ENCODE data around the gene TMC1. TPM values are rescaled to one million over a fixed set of nuclear protein-coding genes. Genes with fewer than 3 reads are reported as not detected.

Gene TMC1
- total RNA-seq, 2 experiments from 2014 or later, result not detected

DNA sequence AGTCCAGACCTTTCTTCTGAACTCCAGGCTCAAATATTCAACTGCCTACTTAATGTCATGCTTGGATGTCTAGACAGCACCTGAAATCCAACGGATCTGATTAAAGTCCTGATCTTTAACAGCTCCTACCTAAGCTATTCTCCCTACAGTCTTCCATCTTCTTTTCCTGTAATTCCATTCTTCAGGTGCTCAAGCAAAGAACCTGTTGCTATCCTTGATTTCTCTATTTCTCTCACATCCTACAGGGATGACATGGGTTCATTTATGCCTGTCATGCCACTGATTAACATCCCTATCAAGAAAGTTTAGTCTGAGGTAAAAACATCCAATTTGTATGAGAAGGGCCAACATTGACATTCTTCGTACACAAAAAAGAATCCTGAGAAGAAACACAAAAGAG, 163.2 kb downstream of the TMC1 start:
- no peak overlapping the region for H3K4me3 ChIP-seq (ENCODE audit: low read length)
- H3K27me3 ChIP-seq (ENCODE audit: control insufficient read depth in 1 of 2, insufficient read depth in 2 of 2, low read length in 2 of 2), result no peaks in the 10 kb centered on the region
- CTCF ChIA-PET, result interaction anchor here (1.2 kb wide), 1 partner anchor 32 kb away, joined by 3 read pairs; no protein-coding TSS in a partner anchor
- DNase-seq, result no peak
- Mint-ChIP-seq H3K36me3 (ENCODE audit: low read depth) (no peaks in the 10 kb centered on the region), H3K27ac (no peak overlapping the region), H3K4me1 (ENCODE audit: low read depth) (no peaks in the 10 kb centered on the region), H3K27me3 (peaks cover 31% of the 10 kb centered on the region), H3K9me3 (peaks cover 2% of the 10 kb centered on the region), H3K4me3 (no peak overlapping the region)
- H3K36me3 ChIP-seq (ENCODE audit: insufficient read depth, low read length), result no peaks in the 10 kb centered on the region
- intact Hi-C loops (cut with DNase I, micrococcal nuclease), result no loop called here
- TF ChIP-seq, protein P1, sequence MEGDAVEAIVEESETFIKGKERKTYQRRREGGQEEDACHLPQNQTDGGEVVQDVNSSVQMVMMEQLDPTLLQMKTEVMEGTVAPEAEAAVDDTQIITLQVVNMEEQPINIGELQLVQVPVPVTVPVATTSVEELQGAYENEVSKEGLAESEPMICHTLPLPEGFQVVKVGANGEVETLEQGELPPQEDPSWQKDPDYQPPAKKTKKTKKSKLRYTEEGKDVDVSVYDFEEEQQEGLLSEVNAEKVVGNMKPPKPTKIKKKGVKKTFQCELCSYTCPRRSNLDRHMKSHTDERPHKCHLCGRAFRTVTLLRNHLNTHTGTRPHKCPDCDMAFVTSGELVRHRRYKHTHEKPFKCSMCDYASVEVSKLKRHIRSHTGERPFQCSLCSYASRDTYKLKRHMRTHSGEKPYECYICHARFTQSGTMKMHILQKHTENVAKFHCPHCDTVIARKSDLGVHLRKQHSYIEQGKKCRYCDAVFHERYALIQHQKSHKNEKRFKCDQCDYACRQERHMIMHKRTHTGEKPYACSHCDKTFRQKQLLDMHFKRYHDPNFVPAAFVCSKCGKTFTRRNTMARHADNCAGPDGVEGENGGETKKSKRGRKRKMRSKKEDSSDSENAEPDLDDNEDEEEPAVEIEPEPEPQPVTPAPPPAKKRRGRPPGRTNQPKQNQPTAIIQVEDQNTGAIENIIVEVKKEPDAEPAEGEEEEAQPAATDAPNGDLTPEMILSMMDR (IDR thresholded peaks at IDR 0.05), result no peak
- POLR2A ChIA-PET, result no interaction called here
- no peak for ATAC-seq (ENCODE audit: poor library complexity)
- H3K4me1 ChIP-seq (ENCODE audit: insufficient read depth, low read length), result no peaks in the 10 kb centered on the region
- H3K9me3 ChIP-seq (ENCODE audit: control insufficient read depth in 1 of 2, insufficient read depth in 1 of 2, low read length in 2 of 2), result no peaks in the 10 kb centered on the region
- H3K27ac ChIP-seq (ENCODE audit: low read depth in 1 of 2, low read length in 2 of 2), result no peak overlapping the region

GRCh38 chr9:72685911-72686310, 164.5 kb downstream of the TMC1 start:
- Histone ChIP-seq H3K4me3 (ENCODE audit: low read length) (no peak overlapping the region), H3K9me3 (ENCODE audit: control insufficient read depth in 1 of 2, insufficient read depth in 1 of 2, low read length in 2 of 2) (no peaks in the 10 kb centered on the region), H3K36me3 (ENCODE audit: insufficient read depth, low read length) (no peaks in the 10 kb centered on the region), H3K4me1 (ENCODE audit: insufficient read depth, low read length) (no peaks in the 10 kb centered on the region), H3K27ac (ENCODE audit: low read depth in 1 of 2, low read length in 2 of 2) (no peak overlapping the region), H3K27me3 (ENCODE audit: control insufficient read depth in 1 of 2, insufficient read depth in 2 of 2, low read length in 2 of 2) (no peaks in the 10 kb centered on the region)
- H3K36me3 Mint-ChIP-seq (ENCODE audit: low read depth), result no peaks in the 10 kb centered on the region
- DNase-seq (no peak), ATAC-seq (ENCODE audit: poor library complexity) (no peak)
- no peak overlapping the region for H3K27ac Mint-ChIP-seq
- TF ChIP-seq, protein P1 (IDR thresholded peaks at IDR 0.05), result no peak
- ChIA-PET POLR2A (no interaction called here), CTCF (no interaction called here)
- H3K4me1 Mint-ChIP-seq (ENCODE audit: low read depth), result no peaks in the 10 kb centered on the region
- no peak overlapping the region for H3K4me3 Mint-ChIP-seq
- intact Hi-C loops (cut with DNase I, micrococcal nuclease), result no loop called here
- H3K27me3 Mint-ChIP-seq, result peaks cover 27% of the 10 kb centered on the region
- H3K9me3 Mint-ChIP-seq, result peaks cover 2% of the 10 kb centered on the region

GRCh38 chr9:72687331-72687730, 165.9 kb downstream of the TMC1 start:
- Histone ChIP-seq H3K4me1 (ENCODE audit: insufficient read depth, low read length) (no peaks in the 10 kb centered on the region), H3K9me3 (ENCODE audit: control insufficient read depth in 1 of 2, insufficient read depth in 1 of 2, low read length in 2 of 2) (no peaks in the 10 kb centered on the region), H3K36me3 (ENCODE audit: insufficient read depth, low read length) (no peaks in the 10 kb centered on the region), H3K27me3 (ENCODE audit: control insufficient read depth in 1 of 2, insufficient read depth in 2 of 2, low read length in 2 of 2) (no peaks in the 10 kb centered on the region), H3K4me3 (ENCODE audit: low read length) (no peak overlapping the region), H3K27ac (ENCODE audit: low read depth in 1 of 2, low read length in 2 of 2) (no peak overlapping the region)
- H3K27ac Mint-ChIP-seq, result no peak overlapping the region
- H3K4me1 Mint-ChIP-seq (ENCODE audit: low read depth), result no peaks in the 10 kb centered on the region
- peaks cover 30% of the 10 kb centered on the region for H3K27me3 Mint-ChIP-seq
- DNase-seq (no peak), ATAC-seq (ENCODE audit: poor library complexity) (no peak)
- ChIA-PET CTCF (no interaction called here), POLR2A (no interaction called here)
- intact Hi-C loops (cut with DNase I, micrococcal nuclease), result no loop called here
- H3K36me3 Mint-ChIP-seq (ENCODE audit: low read depth), result no peaks in the 10 kb centered on the region
- peaks cover 2% of the 10 kb centered on the region for H3K9me3 Mint-ChIP-seq
- no peak overlapping the region for H3K4me3 Mint-ChIP-seq
- TF ChIP-seq, protein P1 (IDR thresholded peaks at IDR 0.05), result no peak
